ENCODE data around the gene OR52B2. TPM values are rescaled to one million over a fixed set of nuclear protein-coding genes. Genes with fewer than 3 reads are reported as not detected.
A peak's percentile ranks its signal among the peaks of the same experiment; 100 is the strongest.

OR52B2 gene
- total RNA-seq, result under 1 TPM in 1 of 3 donors, not detected in 2; 0.33 TPM

DNA sequence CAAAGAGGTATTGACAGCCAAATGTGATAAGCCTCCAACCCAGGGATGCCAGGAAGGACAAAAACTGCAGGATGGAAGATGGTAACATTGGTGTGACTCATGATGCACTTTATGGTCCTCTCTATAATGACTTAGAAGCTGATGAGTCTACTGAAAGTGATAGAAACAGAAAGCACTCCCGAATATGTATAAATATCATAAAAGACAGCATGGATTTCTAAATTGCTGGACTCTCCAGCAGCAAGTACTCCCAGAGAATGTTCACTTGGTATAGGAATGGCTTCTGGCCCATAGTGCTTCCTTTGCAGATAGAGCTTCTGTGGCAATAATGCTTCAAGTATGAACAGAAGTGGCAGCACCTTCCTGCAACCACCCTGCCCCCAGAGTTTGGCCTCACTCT lies at the start of gene OR52B2:
OR52B2 (minus strand) TSS at position 101 of the 400 bp plus-strand sequence; CDS start at position 101, 0 bp downstream.
- TF ChIP-seq, protein P1, sequence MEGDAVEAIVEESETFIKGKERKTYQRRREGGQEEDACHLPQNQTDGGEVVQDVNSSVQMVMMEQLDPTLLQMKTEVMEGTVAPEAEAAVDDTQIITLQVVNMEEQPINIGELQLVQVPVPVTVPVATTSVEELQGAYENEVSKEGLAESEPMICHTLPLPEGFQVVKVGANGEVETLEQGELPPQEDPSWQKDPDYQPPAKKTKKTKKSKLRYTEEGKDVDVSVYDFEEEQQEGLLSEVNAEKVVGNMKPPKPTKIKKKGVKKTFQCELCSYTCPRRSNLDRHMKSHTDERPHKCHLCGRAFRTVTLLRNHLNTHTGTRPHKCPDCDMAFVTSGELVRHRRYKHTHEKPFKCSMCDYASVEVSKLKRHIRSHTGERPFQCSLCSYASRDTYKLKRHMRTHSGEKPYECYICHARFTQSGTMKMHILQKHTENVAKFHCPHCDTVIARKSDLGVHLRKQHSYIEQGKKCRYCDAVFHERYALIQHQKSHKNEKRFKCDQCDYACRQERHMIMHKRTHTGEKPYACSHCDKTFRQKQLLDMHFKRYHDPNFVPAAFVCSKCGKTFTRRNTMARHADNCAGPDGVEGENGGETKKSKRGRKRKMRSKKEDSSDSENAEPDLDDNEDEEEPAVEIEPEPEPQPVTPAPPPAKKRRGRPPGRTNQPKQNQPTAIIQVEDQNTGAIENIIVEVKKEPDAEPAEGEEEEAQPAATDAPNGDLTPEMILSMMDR (IDR thresholded peaks at IDR 0.05), result no peak
- TF ChIP-seq POLR2AphosphoS5 (IDR thresholded peaks at IDR 0.05) (no peak), POLR2A (IDR thresholded peaks at IDR 0.05) (no peak)
- DNase-seq (ENCODE audit: low spot score in 2 of 2), result no peak

GRCh38 chr11:6219359-6219758 lies 49.2 kb upstream of the OR52B2 start:
- peak overlapping the region; percentile 2 to 67 for H3K27ac ChIP-seq
- no peak overlapping the region for H3K4me3 ChIP-seq
- H3K36me3 ChIP-seq, result peaks cover 16% of the 10 kb centered on the region
- DNase-seq (ENCODE audit: low spot score in 2 of 2), result no peak
- intact Hi-C loops (cut with DNase I; ENCODE audit: low total_unique reads), result no loop called here
- no peaks in the 10 kb centered on the region for H3K9me3 ChIP-seq
- TF ChIP-seq POLR2A (IDR thresholded peaks at IDR 0.05) (no peak), POLR2AphosphoS5 (IDR thresholded peaks at IDR 0.05) (no peak)
- TF ChIP-seq, protein P1 (IDR thresholded peaks at IDR 0.05), result no peak
- no peaks in the 10 kb centered on the region for H3K27me3 ChIP-seq
- H3K4me1 ChIP-seq, result no peaks in the 10 kb centered on the region

More for the DNA sequence above, at the start of gene OR52B2:
- H3K4me3 ChIP-seq, result no peak within 1 kb of the TSS
- H3K4me1 ChIP-seq, result no peaks in the 10 kb centered on the region
- H3K36me3 ChIP-seq, result no peaks in the 10 kb centered on the region
- H3K9me3 ChIP-seq, result peaks cover 0 to 4% of the 10 kb centered on the region in 2 donors
- H3K27ac ChIP-seq, result no peak within 1 kb of the TSS
- H3K27me3 ChIP-seq, result no peaks in the 10 kb centered on the region
- intact Hi-C loops (cut with DNase I; ENCODE audit: low total_unique reads), result no loop called here

DNA sequence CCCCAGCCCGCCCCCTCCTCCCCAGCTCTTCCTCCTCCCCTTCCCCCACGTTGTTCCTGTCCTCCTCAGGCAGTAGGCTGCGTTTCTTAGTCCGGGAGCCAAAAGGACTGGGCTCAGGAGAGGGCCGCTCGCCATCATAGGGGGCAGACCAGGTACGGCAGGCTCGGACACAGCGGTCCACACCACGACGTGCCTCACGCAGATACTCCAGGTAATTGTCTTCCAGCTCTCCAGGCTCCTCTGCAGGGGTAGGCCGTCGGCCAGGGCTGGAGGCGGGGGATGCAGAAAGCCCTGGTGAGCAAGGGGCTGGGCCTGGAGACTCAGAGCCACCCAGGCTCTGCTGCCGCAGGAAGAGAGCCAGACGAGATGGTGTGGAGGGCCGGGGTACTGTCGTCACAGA lies 47.6 kb upstream of the OR52B2 start:
- Histone ChIP-seq H3K27ac (no peak overlapping the region), H3K27me3 (no peaks in the 10 kb centered on the region), H3K4me1 (no peaks in the 10 kb centered on the region), H3K36me3 (peaks cover 16% of the 10 kb centered on the region), H3K9me3 (no peaks in the 10 kb centered on the region), H3K4me3 (no peak overlapping the region)
- intact Hi-C loops (cut with DNase I; ENCODE audit: low total_unique reads), result no loop called here
- DNase-seq (ENCODE audit: low spot score in 2 of 2), result no peak
- TF ChIP-seq POLR2AphosphoS5 (IDR thresholded peaks at IDR 0.05) (no peak), POLR2A (IDR thresholded peaks at IDR 0.05) (no peak)
- TF ChIP-seq, protein P1 (IDR thresholded peaks at IDR 0.05), result no peak

DNA sequence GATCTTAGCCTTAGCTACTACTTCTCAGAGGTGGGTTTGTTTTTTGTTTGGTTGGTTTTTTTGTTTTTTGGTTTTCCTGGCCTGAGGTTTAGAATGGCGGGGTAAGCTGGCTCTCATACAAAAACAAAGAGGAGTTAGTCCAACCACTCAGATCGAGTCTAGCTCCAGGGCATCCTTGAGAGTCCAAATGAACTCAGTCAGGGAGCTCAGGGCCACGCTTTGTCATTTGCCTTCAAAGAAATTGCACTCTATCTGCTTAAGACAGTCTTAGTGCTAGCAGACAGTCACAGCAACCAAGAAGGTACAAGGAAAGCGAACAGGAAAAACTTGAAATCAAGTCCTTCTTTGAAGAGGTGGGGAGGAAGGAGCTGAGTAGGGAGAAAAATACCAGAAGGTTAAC lies 46.4 kb upstream of the OR52B2 start:
- Histone ChIP-seq H3K27me3 (no peaks in the 10 kb centered on the region), H3K9me3 (no peaks in the 10 kb centered on the region), H3K4me3 (no peak overlapping the region), H3K27ac (no peak overlapping the region), H3K36me3 (peaks cover 16% of the 10 kb centered on the region), H3K4me1 (no peaks in the 10 kb centered on the region)
- TF ChIP-seq POLR2A (IDR thresholded peaks at IDR 0.05), result no peak
- TF ChIP-seq, protein P1 (IDR thresholded peaks at IDR 0.05), result no peak
- intact Hi-C loops (cut with DNase I; ENCODE audit: low total_unique reads), result no loop called here
- no peak for DNase-seq (ENCODE audit: low spot score in 2 of 2)

DNA sequence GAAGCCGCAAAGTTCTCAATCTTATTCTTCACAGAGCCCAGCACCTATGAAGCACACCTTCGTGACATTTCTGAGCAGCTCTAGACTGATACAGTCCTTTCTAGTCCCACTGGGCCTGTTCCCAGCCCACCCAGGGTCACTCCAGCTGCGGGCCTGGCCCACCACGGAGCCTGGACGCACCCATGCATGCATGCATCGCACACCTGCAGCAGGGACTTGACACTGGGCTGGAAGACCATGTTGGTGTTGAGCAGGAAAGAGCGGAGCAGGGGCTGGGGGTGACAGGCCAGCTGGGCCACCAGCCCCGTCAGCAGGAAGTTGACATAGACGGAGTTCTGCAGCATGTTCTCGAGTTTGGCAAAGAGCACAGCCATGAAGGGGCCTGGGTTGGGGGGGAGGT lies 44.4 kb upstream of the OR52B2 start:
- H3K4me3 ChIP-seq, result no peak overlapping the region
- H3K4me1 ChIP-seq, result no peaks in the 10 kb centered on the region
- intact Hi-C loops (cut with DNase I; ENCODE audit: low total_unique reads), result no loop called here
- H3K36me3 ChIP-seq, result peaks cover 22% of the 10 kb centered on the region
- no peak for DNase-seq (ENCODE audit: low spot score in 2 of 2)
- H3K27me3 ChIP-seq, result no peaks in the 10 kb centered on the region
- TF ChIP-seq POLR2A (IDR thresholded peaks at IDR 0.05) (no peak), POLR2AphosphoS5 (IDR thresholded peaks at IDR 0.05) (no peak)
- TF ChIP-seq, protein P1 (IDR thresholded peaks at IDR 0.05), result no peak
- no peaks in the 10 kb centered on the region for H3K9me3 ChIP-seq
- no peak overlapping the region for H3K27ac ChIP-seq
